ENCODE results near the gene TRAF5. TPM values are rescaled to one million over a fixed set of nuclear protein-coding genes. Genes with fewer than 3 reads are reported as not detected.
A peak's percentile ranks its signal among the peaks of the same experiment; 100 is the strongest.
"Not testable (repeated sequence)": the region's sequence is repeated elsewhere in the genome, so short reads cannot be mapped to it uniquely, and the experiment has no call there.

Gene TRAF5
- total RNA-seq, 4 donors from 2014 or later: 20.5 to 44.2 (median 27.9) TPM

GRCh38 chr1:211407749-211408148 lies 81.1 kb downstream of the TRAF5 start:
- not testable (repeated sequence) for H3K27me3 ChIP-seq, H3K4me1 ChIP-seq, H3K9me3 ChIP-seq, H3K27ac ChIP-seq, H3K36me3 ChIP-seq, H3K4me3 ChIP-seq, ATAC-seq
- 83% methylated on average over 1 of the region's 7 CpGs; no CpG with 5 or more reads in 1 of the 2 donors for WGBS, 2 donors (ENCODE audit: low coverage in 1 of 2)

GRCh38 chr1:211411639-211412038 lies 85.0 kb downstream of the TRAF5 start:
- Histone ChIP-seq H3K36me3 (no peaks in the 10 kb centered on the region), H3K4me3 (no peak overlapping the region), H3K9me3 (peaks cover 0 to 4% (median 0%) of the 10 kb centered on the region in 3 donors), H3K27me3 (no peaks in the 10 kb centered on the region), H3K4me1 (peaks cover 0 to under 1% (median 0%) of the 10 kb centered on the region in 3 donors), H3K27ac (no peak overlapping the region)
- ATAC-seq: no peak
- WGBS, 2 donors (ENCODE audit: low coverage in 1 of 2): 100% methylated on average over 2 to 3 of the region's 3 CpGs
- TF ChIP-seq EP300 (IDR thresholded peaks at IDR 0.05): no peak
- no peak for TF ChIP-seq POLR2A (IDR thresholded peaks at IDR 0.05)
- no peak for TF ChIP-seq POLR2AphosphoS5 (IDR thresholded peaks at IDR 0.05)
- no peak for TF ChIP-seq CTCF (IDR thresholded peaks at IDR 0.05)

GRCh38 chr1:211415700-211416099 lies 89.1 kb downstream of the TRAF5 start:
- no peak for ATAC-seq
- no peak overlapping the region for H3K27ac ChIP-seq
- H3K27me3 ChIP-seq: no peaks in the 10 kb centered on the region
- H3K36me3 ChIP-seq: no peaks in the 10 kb centered on the region
- TF ChIP-seq POLR2A (IDR thresholded peaks at IDR 0.05) (no peak), CTCF (IDR thresholded peaks at IDR 0.05) (no peak), POLR2AphosphoS5 (IDR thresholded peaks at IDR 0.05) (no peak), EP300 (IDR thresholded peaks at IDR 0.05) (no peak)
- H3K4me3 ChIP-seq: no peak overlapping the region
- H3K4me1 ChIP-seq: peaks cover 0 to 7% (median 0%) of the 10 kb centered on the region in 3 donors
- WGBS, 2 donors (ENCODE audit: low coverage in 1 of 2): 90 to 93% methylated on average over 2 of the region's 2 CpGs
- H3K9me3 ChIP-seq: no peaks in the 10 kb centered on the region

GRCh38 chr1:211416246-211416627 lies 89.6 kb downstream of the TRAF5 start:
- not testable (repeated sequence) for H3K36me3 ChIP-seq, H3K9me3 ChIP-seq, H3K4me1 ChIP-seq, H3K27me3 ChIP-seq
- WGBS, 2 donors (ENCODE audit: low coverage in 1 of 2): 0 to 12% methylated on average over 1 to 8 of the region's 43 CpGs
- ATAC-seq: peak; percentile 77
- peak in 1 of 4 experiments; percentile 43 for TF ChIP-seq CTCF (IDR thresholded peaks at IDR 0.05)
- Histone ChIP-seq H3K4me3 (peak overlapping the region; percentile 46 to 62), H3K27ac (peak overlapping the region in 3 of 4 donors; percentile 75 to 81 (median 76))

GRCh38 chr1:211416628-211417323 lies 90.1 kb downstream of the TRAF5 start:
- H3K27ac ChIP-seq: peak overlapping the region in 3 of 4 donors; percentile 75 to 81 (median 76)
- H3K27me3 ChIP-seq, H3K9me3 ChIP-seq, H3K4me1 ChIP-seq, H3K36me3 ChIP-seq: not testable (repeated sequence)
- 19 to 40% methylated on average over 2 of the region's 46 CpGs for WGBS, 2 donors (ENCODE audit: low coverage in 1 of 2)
- H3K4me3 ChIP-seq: peak overlapping the region; percentile 46 to 62
- ATAC-seq: peak; percentile 70

- no peaks in the 10 kb centered on the region for H3K27me3 ChIP-seq
- no peaks in the 10 kb centered on the region for H3K9me3 ChIP-seq
- no peak for ATAC-seq
- no peaks in the 10 kb centered on the region for H3K36me3 ChIP-seq
- peaks cover 0 to 7% (median 0%) of the 10 kb centered on the region in 3 donors for H3K4me1 ChIP-seq
- TF ChIP-seq POLR2A (IDR thresholded peaks at IDR 0.05) (no peak), EP300 (IDR thresholded peaks at IDR 0.05) (no peak), CTCF (IDR thresholded peaks at IDR 0.05) (no peak)
- WGBS, 2 donors (ENCODE audit: low coverage in 1 of 2): 73 to 87% methylated on average over 2 of the region's 2 CpGs
- H3K4me3 ChIP-seq: no peak overlapping the region
- H3K27ac ChIP-seq: no peak overlapping the region
Measured at GRCh38 chr1:211420389-211420788, 93.8 kb downstream of the TRAF5 start.
